ENCODE measurements around the gene ITIH4.

DNA sequence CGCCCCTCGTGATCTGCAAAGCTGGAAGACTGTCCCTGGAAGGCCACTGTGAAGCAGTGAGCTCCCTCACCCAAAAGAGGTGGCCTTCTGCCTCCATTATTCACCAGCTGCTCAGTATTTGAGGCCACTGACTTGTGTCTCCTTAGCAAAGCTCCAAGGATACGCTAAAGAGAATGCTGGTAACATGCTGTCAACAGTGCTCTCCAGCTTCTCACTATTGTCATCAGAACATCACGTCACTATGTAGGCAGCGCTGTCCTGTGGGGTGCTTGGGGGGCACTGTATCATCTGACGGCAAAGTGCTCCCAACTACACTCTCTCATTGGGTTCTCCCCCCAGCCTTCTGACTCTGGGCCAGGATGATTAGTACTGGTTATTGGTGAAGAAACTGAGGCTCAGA is 14.3 kb downstream of the ITIH4 start:
- TF ChIP-seq, protein P1, sequence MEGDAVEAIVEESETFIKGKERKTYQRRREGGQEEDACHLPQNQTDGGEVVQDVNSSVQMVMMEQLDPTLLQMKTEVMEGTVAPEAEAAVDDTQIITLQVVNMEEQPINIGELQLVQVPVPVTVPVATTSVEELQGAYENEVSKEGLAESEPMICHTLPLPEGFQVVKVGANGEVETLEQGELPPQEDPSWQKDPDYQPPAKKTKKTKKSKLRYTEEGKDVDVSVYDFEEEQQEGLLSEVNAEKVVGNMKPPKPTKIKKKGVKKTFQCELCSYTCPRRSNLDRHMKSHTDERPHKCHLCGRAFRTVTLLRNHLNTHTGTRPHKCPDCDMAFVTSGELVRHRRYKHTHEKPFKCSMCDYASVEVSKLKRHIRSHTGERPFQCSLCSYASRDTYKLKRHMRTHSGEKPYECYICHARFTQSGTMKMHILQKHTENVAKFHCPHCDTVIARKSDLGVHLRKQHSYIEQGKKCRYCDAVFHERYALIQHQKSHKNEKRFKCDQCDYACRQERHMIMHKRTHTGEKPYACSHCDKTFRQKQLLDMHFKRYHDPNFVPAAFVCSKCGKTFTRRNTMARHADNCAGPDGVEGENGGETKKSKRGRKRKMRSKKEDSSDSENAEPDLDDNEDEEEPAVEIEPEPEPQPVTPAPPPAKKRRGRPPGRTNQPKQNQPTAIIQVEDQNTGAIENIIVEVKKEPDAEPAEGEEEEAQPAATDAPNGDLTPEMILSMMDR (tag by site-specific recombination; IDR thresholded peaks at IDR 0.05), result no peak
- TF ChIP-seq ZBTB1 (tag by site-specific recombination; IDR thresholded peaks at IDR 0.05) (no peak), YY1 (tag by site-specific recombination; IDR thresholded peaks at IDR 0.05) (no peak), MYNN (tag by site-specific recombination; IDR thresholded peaks at IDR 0.05; ENCODE audit: borderline replicate concordance) (no peak), REPIN1 (tag by site-specific recombination; IDR thresholded peaks at IDR 0.05; ENCODE audit: low read depth) (no peak)
- TF ChIP-seq, protein P2, sequence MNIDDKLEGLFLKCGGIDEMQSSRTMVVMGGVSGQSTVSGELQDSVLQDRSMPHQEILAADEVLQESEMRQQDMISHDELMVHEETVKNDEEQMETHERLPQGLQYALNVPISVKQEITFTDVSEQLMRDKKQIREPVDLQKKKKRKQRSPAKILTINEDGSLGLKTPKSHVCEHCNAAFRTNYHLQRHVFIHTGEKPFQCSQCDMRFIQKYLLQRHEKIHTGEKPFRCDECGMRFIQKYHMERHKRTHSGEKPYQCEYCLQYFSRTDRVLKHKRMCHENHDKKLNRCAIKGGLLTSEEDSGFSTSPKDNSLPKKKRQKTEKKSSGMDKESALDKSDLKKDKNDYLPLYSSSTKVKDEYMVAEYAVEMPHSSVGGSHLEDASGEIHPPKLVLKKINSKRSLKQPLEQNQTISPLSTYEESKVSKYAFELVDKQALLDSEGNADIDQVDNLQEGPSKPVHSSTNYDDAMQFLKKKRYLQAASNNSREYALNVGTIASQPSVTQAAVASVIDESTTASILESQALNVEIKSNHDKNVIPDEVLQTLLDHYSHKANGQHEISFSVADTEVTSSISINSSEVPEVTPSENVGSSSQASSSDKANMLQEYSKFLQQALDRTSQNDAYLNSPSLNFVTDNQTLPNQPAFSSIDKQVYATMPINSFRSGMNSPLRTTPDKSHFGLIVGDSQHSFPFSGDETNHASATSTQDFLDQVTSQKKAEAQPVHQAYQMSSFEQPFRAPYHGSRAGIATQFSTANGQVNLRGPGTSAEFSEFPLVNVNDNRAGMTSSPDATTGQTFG (tag by site-specific recombination; IDR thresholded peaks at IDR 0.05; ENCODE audit: borderline replicate concordance), result no peak

Measured in HEK293 (cell line).